Tibial nerve (tissue), 4 donors: ENCODE measurements around the gene PADI4.

Source experiments
- CTCF ChIP-seq, 5 experiments: fragments of 200-600 bp in 3 of 5; fragments of 450-650 bp in 2 of 5; sonication (generic) in 3 of 5; IDR thresholded peaks; one replicate each; pipeline ENCODE4 v1.5.1; 2016 to 2019; ENCODE audit warnings: antibody characterized with exemption in 5 of 5, mild to moderate bottlenecking in 3 of 5, moderate library complexity in 2 of 5
- EP300 ChIP-seq, 2 donors: sonication (generic); formaldehyde crosslinking; IDR thresholded peaks; one replicate each; pipeline ENCODE4 v1.6.1; 2017; ENCODE audit warnings: antibody characterized with exemption in 2 of 2, mild to moderate bottlenecking in 1 of 2
- POLR2A ChIP-seq, 2 donors: fragments of 450-650 bp; IDR thresholded peaks; one replicate each; pipeline ENCODE4 v1.6.1; 2017; ENCODE audit warnings: antibody characterized with exemption in 2 of 2, mild to moderate bottlenecking in 2 of 2, moderate library complexity in 2 of 2

- TF ChIP-seq CTCF (IDR thresholded peaks at IDR 0.05) (no peak), POLR2A (IDR thresholded peaks at IDR 0.05) (no peak), EP300 (IDR thresholded peaks at IDR 0.05) (no peak)
Measured at GRCh38 chr1:17292299-17293160, 15.5 kb upstream of the PADI4 start.
